GM12872 (cell line): ENCODE data around the gene GPR61.

Experiments used
- TF ChIP-seq, protein P1 (sequence below): IDR thresholded peaks from 3 replicates; pipeline ENCODE4 v1.5.1; 2011; ENCODE audit warnings: low read depth, mild to moderate bottlenecking, low read length, moderate library complexity; ENCODE audit not compliant: insufficient read depth

The GPR61 gene

DNA sequence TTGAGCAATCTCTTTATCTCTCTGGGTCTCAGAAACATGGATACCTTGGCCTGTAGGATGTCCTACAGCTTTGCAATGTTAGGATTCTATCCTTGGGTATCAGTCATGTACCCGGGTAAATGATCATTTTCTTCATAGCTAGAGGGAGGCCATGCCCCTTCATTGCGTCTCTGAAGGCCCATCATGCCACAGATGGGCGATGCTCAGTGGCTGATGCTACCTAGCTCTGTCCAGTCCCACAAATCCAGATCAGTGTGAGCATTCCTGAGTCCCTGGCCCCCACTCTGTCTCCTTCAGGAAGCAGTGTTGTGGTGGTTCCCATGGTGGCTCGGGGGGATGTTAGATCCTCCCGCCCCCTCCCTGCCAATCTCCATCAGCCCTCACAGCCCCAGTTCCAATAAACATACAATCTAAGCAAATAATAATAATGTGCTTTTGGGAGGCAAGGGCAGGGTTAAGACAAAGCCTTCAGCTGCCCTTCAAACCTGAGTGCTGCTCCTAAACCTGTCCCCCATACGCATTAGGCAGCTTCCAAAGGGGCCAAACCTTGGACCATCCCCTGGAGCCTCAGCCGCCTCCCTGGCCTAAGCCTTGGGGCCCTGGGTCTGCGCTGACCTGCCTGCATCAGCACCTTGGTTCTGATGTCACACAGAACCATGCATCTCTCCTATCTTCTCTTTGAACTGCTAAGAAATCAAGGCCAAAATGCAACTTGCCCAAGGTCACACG, 681 bp upstream of the GPR61 start:
- TF ChIP-seq, protein P1, sequence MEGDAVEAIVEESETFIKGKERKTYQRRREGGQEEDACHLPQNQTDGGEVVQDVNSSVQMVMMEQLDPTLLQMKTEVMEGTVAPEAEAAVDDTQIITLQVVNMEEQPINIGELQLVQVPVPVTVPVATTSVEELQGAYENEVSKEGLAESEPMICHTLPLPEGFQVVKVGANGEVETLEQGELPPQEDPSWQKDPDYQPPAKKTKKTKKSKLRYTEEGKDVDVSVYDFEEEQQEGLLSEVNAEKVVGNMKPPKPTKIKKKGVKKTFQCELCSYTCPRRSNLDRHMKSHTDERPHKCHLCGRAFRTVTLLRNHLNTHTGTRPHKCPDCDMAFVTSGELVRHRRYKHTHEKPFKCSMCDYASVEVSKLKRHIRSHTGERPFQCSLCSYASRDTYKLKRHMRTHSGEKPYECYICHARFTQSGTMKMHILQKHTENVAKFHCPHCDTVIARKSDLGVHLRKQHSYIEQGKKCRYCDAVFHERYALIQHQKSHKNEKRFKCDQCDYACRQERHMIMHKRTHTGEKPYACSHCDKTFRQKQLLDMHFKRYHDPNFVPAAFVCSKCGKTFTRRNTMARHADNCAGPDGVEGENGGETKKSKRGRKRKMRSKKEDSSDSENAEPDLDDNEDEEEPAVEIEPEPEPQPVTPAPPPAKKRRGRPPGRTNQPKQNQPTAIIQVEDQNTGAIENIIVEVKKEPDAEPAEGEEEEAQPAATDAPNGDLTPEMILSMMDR: no peak

DNA sequence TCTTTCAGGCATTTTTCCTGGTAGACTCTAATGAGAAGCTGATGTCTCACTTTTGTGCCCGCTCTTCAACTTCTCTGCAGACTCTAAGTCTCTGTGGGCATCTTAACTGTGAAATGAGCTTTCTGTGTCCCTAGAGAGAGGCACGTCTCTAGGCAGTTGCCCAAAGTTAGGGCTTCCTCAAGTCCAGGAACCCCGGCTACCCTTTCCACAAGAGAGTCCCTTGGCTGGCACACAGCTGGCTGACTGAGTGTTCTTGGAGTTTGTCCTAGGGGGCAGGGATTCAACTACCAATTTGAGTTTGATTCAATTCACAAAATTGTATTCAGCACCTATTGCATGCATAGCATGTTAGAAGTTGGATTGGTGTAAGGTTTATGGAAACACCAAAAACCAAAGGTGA, 1.4 kb downstream of the GPR61 start:
- TF ChIP-seq, protein P1: no peak

DNA sequence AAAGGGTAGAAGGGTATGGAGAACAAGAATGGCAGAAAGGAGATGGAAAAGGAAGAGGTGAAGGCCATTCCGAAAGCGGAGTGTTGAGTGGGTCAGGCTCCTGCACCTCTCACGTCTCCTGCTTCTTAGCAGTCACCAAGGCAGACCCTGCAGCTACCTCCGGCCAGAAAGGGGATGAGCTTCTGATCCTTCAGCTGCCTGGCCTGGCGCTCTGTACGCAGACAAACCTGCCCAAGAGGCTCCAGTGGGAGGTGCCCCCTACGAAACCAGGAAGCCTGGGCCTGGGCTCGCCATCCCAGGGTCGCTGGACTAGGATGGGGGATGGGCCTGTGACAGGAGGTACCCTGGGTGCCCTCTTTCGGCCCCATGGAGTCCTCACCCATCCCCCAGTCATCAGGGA, 3.0 kb downstream of the GPR61 start:
- TF ChIP-seq, protein P1: no peak

DNA sequence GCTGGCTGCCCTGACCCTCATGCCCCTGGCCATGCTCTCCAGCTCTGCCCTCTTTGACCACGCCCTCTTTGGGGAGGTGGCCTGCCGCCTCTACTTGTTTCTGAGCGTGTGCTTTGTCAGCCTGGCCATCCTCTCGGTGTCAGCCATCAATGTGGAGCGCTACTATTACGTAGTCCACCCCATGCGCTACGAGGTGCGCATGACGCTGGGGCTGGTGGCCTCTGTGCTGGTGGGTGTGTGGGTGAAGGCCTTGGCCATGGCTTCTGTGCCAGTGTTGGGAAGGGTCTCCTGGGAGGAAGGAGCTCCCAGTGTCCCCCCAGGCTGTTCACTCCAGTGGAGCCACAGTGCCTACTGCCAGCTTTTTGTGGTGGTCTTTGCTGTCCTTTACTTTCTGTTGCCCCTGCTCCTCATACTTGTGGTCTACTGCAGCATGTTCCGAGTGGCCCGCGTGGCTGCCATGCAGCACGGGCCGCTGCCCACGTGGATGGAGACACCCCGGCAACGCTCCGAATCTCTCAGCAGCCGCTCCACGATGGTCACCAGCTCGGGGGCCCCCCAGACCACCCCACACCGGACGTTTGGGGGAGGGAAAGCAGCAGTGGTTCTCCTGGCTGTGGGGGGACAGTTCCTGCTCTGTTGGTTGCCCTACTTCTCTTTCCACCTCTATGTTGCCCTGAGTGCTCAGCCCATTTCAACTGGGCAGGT, 3.8 kb downstream of the GPR61 start:
- TF ChIP-seq, protein P1: no peak

DNA sequence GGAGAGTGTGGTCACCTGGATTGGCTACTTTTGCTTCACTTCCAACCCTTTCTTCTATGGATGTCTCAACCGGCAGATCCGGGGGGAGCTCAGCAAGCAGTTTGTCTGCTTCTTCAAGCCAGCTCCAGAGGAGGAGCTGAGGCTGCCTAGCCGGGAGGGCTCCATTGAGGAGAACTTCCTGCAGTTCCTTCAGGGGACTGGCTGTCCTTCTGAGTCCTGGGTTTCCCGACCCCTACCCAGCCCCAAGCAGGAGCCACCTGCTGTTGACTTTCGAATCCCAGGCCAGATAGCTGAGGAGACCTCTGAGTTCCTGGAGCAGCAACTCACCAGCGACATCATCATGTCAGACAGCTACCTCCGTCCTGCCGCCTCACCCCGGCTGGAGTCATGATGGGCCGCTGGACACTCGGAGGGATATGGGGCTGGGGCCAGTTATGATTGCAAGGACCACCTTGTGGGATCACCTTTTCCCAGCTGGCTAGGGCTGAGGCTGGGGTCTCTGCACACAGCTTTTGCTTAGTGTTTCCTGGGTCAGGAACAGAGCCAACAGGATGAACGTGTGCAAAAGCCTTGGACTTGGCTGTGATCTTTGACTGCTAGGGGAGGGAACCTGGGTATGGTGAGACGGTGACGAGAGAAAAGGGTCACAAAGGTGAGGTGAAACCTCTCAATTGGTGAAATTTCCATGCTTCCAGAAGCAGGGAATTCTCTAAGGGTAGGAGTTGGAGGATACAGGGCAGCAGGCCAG, 4.5 kb downstream of the GPR61 start:
- TF ChIP-seq, protein P1: no peak

DNA sequence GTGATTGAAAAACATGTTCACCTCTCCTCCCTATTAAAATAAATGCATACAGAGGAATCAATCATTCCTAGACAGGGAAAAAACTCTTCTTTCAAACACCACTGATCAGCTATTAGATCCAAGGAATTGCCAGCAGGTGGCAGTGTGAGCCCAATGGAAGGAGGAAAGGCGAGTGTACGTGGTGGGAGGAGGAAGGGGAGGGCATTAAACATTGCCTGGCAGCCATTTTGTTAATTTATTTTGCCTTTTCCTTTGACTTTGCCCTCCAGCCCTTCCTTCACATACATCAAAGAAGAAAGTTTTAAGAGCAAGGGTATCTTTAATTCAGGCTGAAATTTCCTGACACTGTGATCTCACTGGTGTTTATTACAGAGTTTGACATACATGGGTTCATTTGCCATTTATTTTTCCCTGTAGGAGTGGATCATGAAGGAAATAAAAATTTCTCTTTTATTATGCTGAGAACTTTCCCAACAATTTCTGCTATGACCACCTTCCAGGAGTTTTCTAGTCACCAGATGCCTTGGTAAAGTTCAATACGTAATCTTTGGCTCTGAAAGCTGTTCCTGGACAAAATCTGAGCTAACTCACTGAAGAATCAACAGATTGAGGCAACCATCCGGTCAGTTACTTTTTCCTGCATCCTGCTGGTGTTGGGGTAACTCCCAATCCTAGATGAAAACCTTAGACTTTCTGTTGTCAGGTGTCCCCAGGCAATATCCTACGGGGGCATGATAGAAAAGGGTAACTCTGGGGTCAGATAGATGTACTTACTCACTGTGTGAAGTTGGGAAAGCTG, 6.8 kb downstream of the GPR61 start:
- TF ChIP-seq, protein P1: peak; percentile 70
